ENCODE data around the gene ATP4A. TPM values are rescaled to one million over a fixed set of nuclear protein-coding genes. Genes with fewer than 3 reads are reported as not detected.

The ATP4A gene
- total RNA-seq, 1 donor from 2014 or later, result not detected

- Histone ChIP-seq H3K4me1 (ENCODE audit: insufficient read depth, low read length) (no peaks in the 10 kb centered on the region), H3K4me3 (ENCODE audit: insufficient read depth, low read depth, low read length) (no peak overlapping the region), H3K27ac (ENCODE audit: low read depth, low read length) (no peak overlapping the region), H3K4me2 (ENCODE audit: low read length) (no peak overlapping the region), H3K9ac (ENCODE audit: low read length) (no peak overlapping the region), H3K36me3 (ENCODE audit: insufficient read depth, low read length) (no peaks in the 10 kb centered on the region), H3K79me2 (ENCODE audit: insufficient read depth, low read length) (no peaks in the 10 kb centered on the region), H2AFZ (ENCODE audit: low read depth, low read length) (no peak overlapping the region), H4K20me1 (ENCODE audit: insufficient read depth, low read length) (no peaks in the 10 kb centered on the region), H3K27me3 (ENCODE audit: insufficient read depth, low read length) (peaks cover 3% of the 10 kb centered on the region), H3K9me3 (ENCODE audit: insufficient read depth, low read depth, low read length) (no peaks in the 10 kb centered on the region)
- TF ChIP-seq CTCF (IDR thresholded peaks at IDR 0.05; ENCODE audit: insufficient read depth, low read depth, low read length), result no peak
- TF ChIP-seq EZH2 (IDR thresholded peaks at IDR 0.05; ENCODE audit: insufficient read depth, low read length), result no peak
- no peak for FAIRE-seq
- H3K9me3 Mint-ChIP-seq (ENCODE audit: unreplicated experiment), result no peaks in the 10 kb centered on the region
- peaks cover 5% of the 10 kb centered on the region for H3K27me3 Mint-ChIP-seq (ENCODE audit: low read depth, unreplicated experiment)
- peak overlapping the region; percentile 58 for H3K27ac Mint-ChIP-seq (ENCODE audit: unreplicated experiment)
- H3K4me3 Mint-ChIP-seq (ENCODE audit: unreplicated experiment), result no peak overlapping the region
- DNase-seq (ENCODE audit: low read depth), result no peak
- peaks cover 4% of the 10 kb centered on the region for H3K4me1 Mint-ChIP-seq (ENCODE audit: low read depth, unreplicated experiment)
- peaks cover 18% of the 10 kb centered on the region for H3K36me3 Mint-ChIP-seq (ENCODE audit: low read depth, unreplicated experiment)
Measured at GRCh38 chr19:35500611-35501010, 62.8 kb downstream of the ATP4A start.

Other genes with a start within 250 kb of the ATP4A start
- not detected in 2 replicates for gene CD22, start 234.5 kb downstream of the ATP4A start, total RNA-seq
- not detected in 2 replicates for gene FFAR1, start 215.8 kb downstream of the ATP4A start, total RNA-seq
- gene FFAR3, start 205.2 kb downstream of the ATP4A start, total RNA-seq, result not detected in 2 replicates
- not detected in 2 replicates for gene GPR42, start 192.6 kb downstream of the ATP4A start, total RNA-seq
- not detected in 2 replicates for gene FFAR2, start 115.4 kb downstream of the ATP4A start, total RNA-seq
- not detected in 2 replicates for gene KRTDAP, start 73.2 kb downstream of the ATP4A start, total RNA-seq
- gene DMKN, start 50.0 kb downstream of the ATP4A start, total RNA-seq, result 50.7 and 56.9 TPM in 2 replicates
- gene SBSN, start 35.3 kb downstream of the ATP4A start, total RNA-seq, result 0.18 and 0.38 TPM in 2 replicates
- gene GAPDHS, start 30.2 kb downstream of the ATP4A start, total RNA-seq, result not detected in 2 replicates
- 68.2 and 69.3 TPM in 2 replicates for gene TMEM147, start 18.0 kb downstream of the ATP4A start, total RNA-seq
- not detected in 2 replicates for gene PMIS2, start 22.5 kb upstream of the ATP4A start, total RNA-seq
- gene HAUS5, start 49.1 kb upstream of the ATP4A start, total RNA-seq, result 5.3 and 6.0 TPM in 2 replicates
- 102 and 106 TPM in 2 replicates for gene RBM42, start 65.4 kb upstream of the ATP4A start, total RNA-seq
- 0.45 TPM in 1 of 2 replicates, not detected in the other for gene ETV2, start 78.1 kb upstream of the ATP4A start, total RNA-seq
- gene COX6B1, start 84.7 kb upstream of the ATP4A start, total RNA-seq, result 326 and 344 TPM in 2 replicates
- gene UPK1A, start 102.9 kb upstream of the ATP4A start, total RNA-seq, result 0.18 TPM in 1 of 2 replicates, not detected in the other
- not detected in 2 replicates for gene ZBTB32, start 140.9 kb upstream of the ATP4A start, total RNA-seq
- 28.7 and 29.0 TPM in 2 replicates for gene KMT2B, start 154.3 kb upstream of the ATP4A start, total RNA-seq
- 2.0 and 2.4 TPM in 2 replicates for gene IGFLR1, start 178.8 kb upstream of the ATP4A start, total RNA-seq
- gene U2AF1L4, start 181.8 kb upstream of the ATP4A start, total RNA-seq, result 15.7 and 16.6 TPM in 2 replicates
- gene PSENEN, start 182.0 kb upstream of the ATP4A start, total RNA-seq, result 97.5 and 100 TPM in 2 replicates
- gene LIN37, start 184.9 kb upstream of the ATP4A start, total RNA-seq, result 12.7 and 15.6 TPM in 2 replicates
- gene HSPB6, start 193.4 kb upstream of the ATP4A start, total RNA-seq, result 1.2 and 1.9 TPM in 2 replicates
- 32.9 and 35.6 TPM in 2 replicates for gene PROSER3, start 194.5 kb upstream of the ATP4A start, total RNA-seq
- gene ARHGAP33, start 211.9 kb upstream of the ATP4A start, total RNA-seq, result 5.5 and 6.8 TPM in 2 replicates
- not detected in 2 replicates for gene PRODH2, start 249.2 kb upstream of the ATP4A start, total RNA-seq